Activated CD4-positive, alpha-beta T cell treated with anti-CD3 and anti-CD28 coated beads, Interleukin-2, Interleukin-4, amounts not matched to agents 100 ng/mL and 50 ng/mL, durations not matched to agents 16 hours and 8 hours (primary cell): ENCODE results near the gene PPP4R4.
A peak's percentile ranks its signal among the peaks of the same experiment; 100 is the strongest.
"Not testable (repeated sequence)": the region's sequence is repeated elsewhere in the genome, so short reads cannot be mapped to it uniquely, and the experiment has no call there.

ENCODE experiments used
- DNase-seq: peaks from one replicate; pipeline ENCODE4 v3.0.0-alpha.2; 2020; ENCODE audit warnings: low spot score

Gene PPP4R4

GRCh38 chr14:94180655-94181271 lies 6.6 kb downstream of the PPP4R4 start:
- DNase-seq = peak; percentile 66

- DNase-seq = no peak
These were observed 7.7 kb downstream of the PPP4R4 start for GRCh38 chr14:94181835-94182234.

DNA sequence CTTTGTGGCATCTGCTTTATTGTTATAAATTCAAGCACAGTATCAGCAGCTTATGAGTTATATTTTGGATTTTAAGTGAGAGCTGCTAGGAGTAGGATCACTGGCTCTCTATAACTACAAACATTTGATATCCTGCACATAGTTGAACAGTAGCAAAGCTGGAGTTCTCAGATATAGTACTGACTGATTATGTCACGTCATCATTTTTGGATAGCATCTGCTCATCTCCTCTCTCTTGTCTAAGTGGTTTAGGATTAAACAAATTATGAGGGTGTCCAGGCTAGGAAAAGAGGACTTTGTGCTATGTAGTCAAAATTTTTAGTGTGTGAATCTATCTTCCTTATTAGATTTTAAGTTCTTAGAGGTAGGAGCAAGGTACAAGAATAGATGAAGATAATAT lies 18.4 kb downstream of the PPP4R4 start:
- DNase-seq = no peak

DNA sequence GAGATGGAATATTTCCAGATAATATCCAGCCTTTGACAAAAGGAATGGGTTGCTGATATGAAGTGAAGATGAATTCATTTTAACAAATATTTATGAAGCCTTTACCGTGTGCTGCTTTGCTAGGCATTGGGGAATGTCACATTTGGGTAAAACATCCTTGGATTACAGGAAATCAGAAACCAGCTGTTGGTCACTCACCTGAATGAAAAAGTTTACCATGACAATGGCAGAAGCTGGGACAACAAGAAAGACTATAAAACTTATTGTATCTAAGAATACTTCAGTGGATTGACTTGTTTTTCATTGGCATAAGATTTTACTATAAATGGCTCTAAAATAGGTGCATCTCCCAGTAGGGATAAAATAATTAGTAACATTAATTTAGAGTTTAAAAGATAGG lies 19.7 kb downstream of the PPP4R4 start:
- no peak for DNase-seq

DNA sequence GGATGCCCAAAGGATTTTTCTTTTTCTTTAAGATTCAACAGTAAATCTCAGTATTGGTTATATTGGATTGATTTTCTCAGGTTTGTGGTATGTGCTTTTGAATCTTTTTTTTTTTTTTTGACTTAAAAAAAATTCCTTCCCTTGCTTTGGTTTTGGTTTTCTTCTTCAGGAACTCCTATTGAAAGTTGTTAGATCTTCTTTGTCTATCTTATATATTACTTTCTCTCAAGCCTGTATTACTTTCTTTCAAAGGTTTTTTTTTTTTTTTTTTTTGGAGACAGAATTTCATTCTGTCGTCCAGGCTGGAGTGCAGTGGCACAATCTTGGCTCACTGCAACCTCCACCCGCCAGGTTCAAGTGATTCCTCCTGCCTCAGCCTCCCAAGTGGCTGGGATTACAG lies 21.9 kb downstream of the PPP4R4 start:
- no peak for DNase-seq

DNA sequence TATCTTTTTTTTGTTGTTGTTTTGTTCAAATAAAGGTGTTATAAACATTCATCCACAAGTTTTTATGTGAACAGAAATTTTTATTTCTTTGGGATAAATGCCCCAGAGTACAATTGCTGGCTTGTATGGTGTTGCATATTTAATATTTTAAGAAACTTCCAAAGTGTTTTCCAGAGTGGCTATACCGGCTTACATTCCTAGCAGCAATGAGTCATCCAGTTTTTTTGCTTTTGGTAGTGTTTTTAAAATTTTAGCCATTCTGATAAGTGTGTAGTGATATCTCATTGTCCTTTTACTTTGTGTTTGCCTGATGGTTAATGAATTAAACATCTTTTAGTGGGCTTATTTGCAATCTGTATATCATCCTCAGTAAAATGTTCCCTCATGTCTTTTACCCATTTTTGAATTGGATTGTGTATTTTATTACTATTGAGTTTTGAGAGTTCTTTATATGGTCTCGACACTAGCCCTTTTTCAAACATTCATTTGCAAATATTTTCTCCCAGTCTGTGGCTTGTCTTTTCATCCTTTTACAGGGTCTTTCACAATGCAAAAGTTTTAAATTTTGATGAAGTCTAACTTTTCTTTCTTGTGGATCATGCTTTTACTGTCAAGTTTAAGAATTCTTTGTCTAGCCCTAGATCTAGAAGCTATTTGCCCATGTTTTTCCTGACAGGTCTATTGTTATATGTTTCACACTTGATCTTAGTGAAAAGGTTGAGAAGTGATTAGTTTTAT lies 29.5 kb downstream of the PPP4R4 start:
- no peak for DNase-seq

- DNase-seq = no peak
These were observed 38.9 kb downstream of the PPP4R4 start for GRCh38 chr14:94213021-94213420.

DNA sequence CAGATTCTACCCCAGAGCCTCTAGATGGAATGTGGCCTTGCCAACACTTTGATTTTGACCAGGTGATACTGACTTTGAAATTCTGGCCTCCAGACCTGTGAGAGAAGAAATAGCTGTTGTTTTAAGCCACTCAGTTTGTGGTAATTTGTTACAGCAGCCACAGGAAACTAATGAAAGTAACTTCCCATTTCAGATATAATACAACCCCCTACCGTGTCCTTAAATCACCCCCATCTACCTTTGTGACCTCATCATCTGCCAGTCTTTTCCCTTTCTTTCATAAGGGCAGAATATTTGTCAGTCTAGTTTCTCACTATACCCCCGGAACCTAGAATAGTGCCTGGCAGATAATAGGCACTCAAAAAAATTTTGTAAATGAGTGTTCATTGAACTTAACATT lies 39.6 kb downstream of the PPP4R4 start:
- no peak for DNase-seq

DNA sequence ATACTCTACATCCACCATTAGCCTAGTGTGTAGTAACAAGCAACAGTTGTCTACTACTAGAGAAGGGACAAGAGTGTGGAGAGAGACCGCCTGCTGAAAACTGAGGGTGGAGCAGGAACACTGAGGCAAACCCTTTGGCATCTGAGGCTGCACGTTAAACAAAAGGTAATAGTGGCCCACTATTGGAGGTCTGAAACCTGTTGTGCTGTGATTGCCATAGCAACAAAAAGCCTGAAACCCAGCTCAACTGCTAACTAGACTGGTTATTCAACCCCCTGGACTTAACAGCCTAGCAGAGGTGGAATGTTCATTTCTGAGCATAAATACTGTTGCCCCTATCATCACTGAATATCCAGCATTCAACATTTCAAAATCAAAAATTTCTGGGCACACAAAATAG lies 43.0 kb downstream of the PPP4R4 start:
- no peak for DNase-seq

GRCh38 chr14:94218198-94218886 lies 44.2 kb downstream of the PPP4R4 start:
- DNase-seq = not testable (repeated sequence)

DNA sequence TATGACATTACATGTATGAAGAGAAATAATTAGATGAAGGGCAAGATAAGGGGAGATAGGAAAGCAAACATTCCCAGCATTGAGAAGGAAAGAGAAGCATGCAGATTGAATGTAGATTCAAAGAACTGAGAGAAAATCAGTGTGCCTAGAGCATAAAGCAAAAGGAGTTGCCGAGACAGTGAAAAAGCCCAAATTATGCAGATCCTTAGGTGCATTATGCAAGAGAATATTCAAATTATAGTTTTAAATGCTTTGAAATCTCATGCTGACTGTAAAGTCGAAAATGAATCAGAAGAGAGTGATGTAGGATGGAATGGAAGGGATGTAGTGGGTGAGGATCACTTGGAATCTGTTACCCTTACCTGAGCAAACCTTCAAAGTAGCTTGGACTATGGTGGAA lies 49.9 kb downstream of the PPP4R4 start:
- no peak for DNase-seq

GRCh38 chr14:94225460-94226378 lies 51.6 kb downstream of the PPP4R4 start:
- DNase-seq = no peak

- no peak for DNase-seq
These were observed 52.9 kb downstream of the PPP4R4 start for GRCh38 chr14:94227029-94227428.

DNA sequence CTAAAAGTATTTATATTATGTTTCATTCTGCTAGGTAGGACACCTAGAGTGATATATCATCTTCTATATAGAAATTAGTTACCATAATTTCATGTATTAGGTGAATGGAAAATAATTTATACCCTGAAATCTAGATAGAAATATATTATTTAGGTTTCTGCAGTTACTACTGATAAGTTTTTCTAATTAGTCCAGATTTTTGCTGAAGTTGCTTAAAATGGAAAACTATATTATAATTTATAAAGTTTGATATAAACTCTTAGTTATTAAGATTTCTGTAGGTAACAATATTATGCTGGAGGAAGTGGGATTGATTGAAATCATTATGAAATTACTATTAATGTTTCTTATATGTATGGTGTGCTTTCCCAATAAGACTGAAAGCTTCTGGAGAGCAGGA lies 62.9 kb downstream of the PPP4R4 start:
- DNase-seq = no peak

GRCh38 chr14:94237983-94238382 lies 63.9 kb downstream of the PPP4R4 start:
- DNase-seq = no peak

DNA sequence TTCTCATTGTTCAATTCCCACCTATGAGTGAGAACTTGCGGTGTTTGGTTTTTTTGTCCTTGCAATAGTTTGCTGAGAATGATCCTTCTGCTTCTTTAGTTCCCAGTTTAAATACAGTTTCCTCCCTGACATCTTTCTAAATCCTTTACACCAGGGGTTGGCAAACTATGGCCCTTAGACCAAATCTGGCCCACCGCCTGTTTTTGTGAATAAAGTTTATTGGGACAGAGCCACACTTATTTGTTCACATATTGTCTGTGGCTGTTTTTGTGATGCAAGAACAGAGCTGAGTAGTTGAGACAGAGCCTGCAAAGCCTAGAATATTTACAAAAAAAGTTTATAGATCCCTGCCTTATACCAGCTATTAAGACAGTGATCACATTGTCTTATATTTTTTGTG lies 65.3 kb downstream of the PPP4R4 start:
- DNase-seq = no peak

DNA sequence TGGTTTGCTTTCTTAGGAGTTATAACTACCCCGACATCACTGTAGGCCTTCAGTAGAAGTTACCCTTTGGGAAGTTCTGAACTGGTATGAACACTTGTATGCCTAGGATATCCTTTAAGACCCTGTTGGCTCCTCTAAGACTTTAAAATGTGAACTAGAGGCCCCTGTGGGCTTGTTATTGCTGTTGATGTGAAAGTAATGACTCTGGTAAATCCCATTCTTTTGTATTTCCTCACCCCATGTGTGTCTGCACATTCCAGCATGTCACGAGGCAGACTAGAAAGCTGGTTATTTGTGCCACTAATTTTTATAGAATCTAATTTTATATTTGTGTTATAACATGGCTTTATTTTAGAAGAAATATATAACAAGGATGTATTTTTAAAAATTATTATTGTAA lies 70.1 kb downstream of the PPP4R4 start:
- no peak for DNase-seq

DNA sequence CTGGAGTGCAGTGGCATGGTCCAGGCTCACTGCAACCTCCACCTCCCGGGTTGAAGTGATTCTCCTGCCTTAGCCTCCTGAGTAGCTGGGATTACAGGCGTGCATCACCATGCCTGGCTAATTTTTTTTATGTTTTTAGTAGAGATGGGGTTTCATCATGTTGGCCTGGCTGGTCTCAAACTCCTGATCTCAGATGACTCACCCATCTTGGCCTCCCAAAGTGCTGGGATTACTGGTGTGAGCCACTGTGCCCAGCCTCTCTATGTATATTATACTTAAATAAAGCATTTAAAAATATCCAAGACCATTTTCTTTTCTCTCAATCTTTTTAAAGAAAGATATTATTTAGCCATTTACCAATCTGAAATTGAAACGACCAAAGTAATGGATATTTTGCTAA lies 90.1 kb downstream of the PPP4R4 start:
- not testable (repeated sequence) for DNase-seq

DNA sequence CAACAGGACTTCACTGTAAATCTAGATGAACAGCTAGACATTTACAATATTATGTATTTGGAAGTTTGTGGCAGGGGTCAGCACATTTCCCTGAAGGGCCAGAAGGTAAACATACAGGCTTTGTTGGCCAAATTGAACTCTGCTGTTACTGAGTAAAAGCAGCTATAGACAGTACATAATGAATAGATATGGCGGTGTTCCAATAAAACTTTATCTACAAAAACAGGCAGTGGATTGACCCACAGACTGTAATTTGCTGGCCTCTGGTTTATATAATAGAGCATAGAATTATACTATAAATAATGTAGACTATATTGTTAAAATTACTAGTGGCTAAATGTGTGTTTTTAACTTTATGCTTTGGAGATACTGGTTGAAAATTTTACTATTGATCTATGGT lies 93.2 kb downstream of the PPP4R4 start:
- DNase-seq = no peak

GRCh38 chr14:94268582-94268981 lies 94.5 kb downstream of the PPP4R4 start:
- DNase-seq = not testable (repeated sequence)

DNA sequence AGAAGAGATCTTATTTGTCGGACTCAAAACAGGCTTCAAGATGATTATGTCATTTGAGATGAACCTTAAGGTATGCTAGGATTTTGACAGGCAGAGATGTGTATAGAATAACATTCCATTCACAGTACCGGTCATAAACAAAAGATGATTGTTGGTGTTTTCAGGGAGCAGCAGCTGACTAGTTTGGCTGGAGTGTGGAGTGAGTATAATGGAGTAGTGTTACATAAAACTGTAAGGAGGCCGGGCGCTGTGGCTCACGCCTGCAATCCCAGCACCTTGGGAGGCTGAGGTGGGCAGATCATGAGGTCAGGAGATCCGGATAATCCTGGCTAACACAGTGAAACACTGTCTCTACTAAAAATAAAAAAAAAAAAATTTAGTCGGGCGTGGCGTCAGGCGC lies 95.0 kb downstream of the PPP4R4 start:
- DNase-seq = no peak

GRCh38 chr14:94276898-94277561 lies 102.9 kb downstream of the PPP4R4 start:
- DNase-seq = not testable (repeated sequence)
